Colonic mucosa (tissue), 4 donors: ENCODE data around the gene CGRRF1. TPM values are rescaled to one million over a fixed set of nuclear protein-coding genes. Genes with fewer than 3 reads are reported as not detected.

Source experiments
- DNase-seq: peaks from one replicate; pipeline ENCODE4 v3.0.0-alpha.2; 2020
- H3K27ac ChIP-seq: fragments of 200-600 bp; one replicate; pipeline ENCODE4 v1.8.0; 2021
- H3K27me3 ChIP-seq: fragments of 200-600 bp; one replicate; pipeline ENCODE4 v1.8.0; 2021
- H3K36me3 ChIP-seq: fragments of 200-600 bp; one replicate; pipeline ENCODE4 v1.8.0; 2021
- H3K4me1 ChIP-seq: fragments of 200-600 bp; one replicate; pipeline ENCODE4 v1.8.0; 2021; ENCODE audit warnings: mild to moderate bottlenecking
- H3K4me3 ChIP-seq: fragments of 200-600 bp; one replicate; pipeline ENCODE4 v1.8.0; 2021
- H3K9ac ChIP-seq, 2 donors: one replicate each; pipeline ENCODE4 v1.7.0; 2013; ENCODE audit warnings: control low read depth in 2 of 2, low read depth in 2 of 2, low read length in 2 of 2
- H3K9me3 ChIP-seq: fragments of 200-600 bp; one replicate; pipeline ENCODE4 v1.8.0; 2021
- intact Hi-C: fragments of 100-400 bp; cut with DNase I; formaldehyde crosslinking; loops from one replicate; pipeline ENCODE4 v1.14.1; 2022
- total RNA-seq, 2 donors: library from RNA; stranded (reverse); fragmentation: NEBNext Ultra II Directional in 1 of 2; extraction: Animal tissue kit (Norgen Biotek cat#: 25700) in 1 of 2; gene quantifications; one replicate each; pipeline ENCODE4 v1.2.1, GENCODE V29; 2021
- TF ChIP-seq, protein P1 (sequence below): fragments of 200-600 bp; IDR thresholded peaks from one replicate; pipeline ENCODE4 v1.8.0; 2022; ENCODE audit warnings: antibody characterized with exemption, mild to moderate bottlenecking
- donor health status: healthy.
- donor health status: DM: no; HTN: no; CAD: no.
- donor health status: DM: no; HTN: no; CAD: no.

The CGRRF1 gene
- total RNA-seq, 2 donors from 2014 or later: 13.2 to 21.3 TPM

DNA sequence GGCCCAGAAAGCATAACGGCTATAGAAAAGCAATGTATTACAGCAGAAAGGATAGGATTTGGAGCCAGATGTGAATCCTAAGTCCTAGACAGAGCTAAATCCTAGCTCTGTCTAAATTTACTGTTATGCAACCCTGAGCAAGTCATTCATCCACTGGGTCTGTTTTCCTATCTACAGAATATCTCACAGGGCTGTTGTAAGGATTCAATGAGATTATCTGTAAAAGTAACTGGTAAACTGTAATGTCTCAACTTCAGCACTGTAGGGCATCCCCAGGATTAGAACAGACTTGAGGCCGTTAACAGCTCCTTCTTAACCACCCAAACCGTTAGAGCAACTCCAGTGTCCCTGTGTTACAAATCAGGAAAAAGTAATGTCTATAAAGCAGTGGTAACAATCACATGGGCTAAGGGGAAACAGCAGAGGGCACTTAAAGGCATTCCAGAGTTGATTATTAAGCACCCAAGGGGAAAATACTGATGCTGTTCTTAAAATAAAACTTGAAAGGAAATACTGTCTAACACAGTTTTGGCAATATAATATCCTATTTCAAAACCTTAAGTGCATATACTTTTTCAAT, 31.0 kb upstream of the CGRRF1 start:
- H3K9me3 ChIP-seq: no peaks in the 10 kb centered on the region
- no peak overlapping the region for H3K9ac ChIP-seq
- no peaks in the 10 kb centered on the region for H3K36me3 ChIP-seq
- peaks cover 4% of the 10 kb centered on the region for H3K4me1 ChIP-seq
- H3K27me3 ChIP-seq: no peaks in the 10 kb centered on the region
- no peak for DNase-seq
- TF ChIP-seq, protein P1, sequence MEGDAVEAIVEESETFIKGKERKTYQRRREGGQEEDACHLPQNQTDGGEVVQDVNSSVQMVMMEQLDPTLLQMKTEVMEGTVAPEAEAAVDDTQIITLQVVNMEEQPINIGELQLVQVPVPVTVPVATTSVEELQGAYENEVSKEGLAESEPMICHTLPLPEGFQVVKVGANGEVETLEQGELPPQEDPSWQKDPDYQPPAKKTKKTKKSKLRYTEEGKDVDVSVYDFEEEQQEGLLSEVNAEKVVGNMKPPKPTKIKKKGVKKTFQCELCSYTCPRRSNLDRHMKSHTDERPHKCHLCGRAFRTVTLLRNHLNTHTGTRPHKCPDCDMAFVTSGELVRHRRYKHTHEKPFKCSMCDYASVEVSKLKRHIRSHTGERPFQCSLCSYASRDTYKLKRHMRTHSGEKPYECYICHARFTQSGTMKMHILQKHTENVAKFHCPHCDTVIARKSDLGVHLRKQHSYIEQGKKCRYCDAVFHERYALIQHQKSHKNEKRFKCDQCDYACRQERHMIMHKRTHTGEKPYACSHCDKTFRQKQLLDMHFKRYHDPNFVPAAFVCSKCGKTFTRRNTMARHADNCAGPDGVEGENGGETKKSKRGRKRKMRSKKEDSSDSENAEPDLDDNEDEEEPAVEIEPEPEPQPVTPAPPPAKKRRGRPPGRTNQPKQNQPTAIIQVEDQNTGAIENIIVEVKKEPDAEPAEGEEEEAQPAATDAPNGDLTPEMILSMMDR: no peak
- intact Hi-C loops: no loop called here
- no peak overlapping the region for H3K27ac ChIP-seq
- no peak overlapping the region for H3K4me3 ChIP-seq

DNA sequence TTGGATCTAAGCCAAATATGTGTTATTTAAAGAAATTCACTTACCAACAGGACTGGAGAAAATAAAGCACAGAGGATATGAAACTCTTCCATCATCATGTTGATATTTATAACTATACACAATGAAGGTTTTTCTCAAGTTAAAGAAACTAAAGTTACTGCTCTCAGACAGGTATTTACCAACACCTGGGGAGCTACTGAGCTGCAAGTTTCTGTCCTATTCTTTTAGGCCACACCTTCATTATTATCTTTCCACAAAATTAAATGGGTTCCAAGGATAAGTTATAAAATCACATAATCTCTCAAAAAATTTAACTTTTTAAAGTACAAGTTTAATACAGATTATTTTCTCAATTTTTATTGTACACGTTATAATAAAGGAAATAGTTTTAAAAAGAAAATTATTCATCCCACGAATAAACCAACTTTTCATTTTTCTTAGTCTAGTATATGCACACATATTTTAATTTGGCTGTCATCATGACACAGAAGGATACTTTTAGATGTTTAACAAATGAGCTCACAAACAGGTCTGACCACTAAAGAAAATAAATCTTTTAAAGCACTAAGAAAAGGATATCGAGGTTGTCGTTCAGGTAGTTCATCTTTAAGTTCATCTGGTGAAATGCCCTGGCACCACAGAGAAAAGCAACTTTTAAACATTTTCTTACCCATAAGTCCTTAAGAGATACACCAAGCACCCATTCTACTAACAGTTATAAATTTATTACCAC, 28.7 kb upstream of the CGRRF1 start:
- Histone ChIP-seq H3K9me3 (no peaks in the 10 kb centered on the region), H3K27ac (no peak overlapping the region), H3K4me3 (no peak overlapping the region), H3K9ac (no peak overlapping the region), H3K36me3 (no peaks in the 10 kb centered on the region), H3K27me3 (no peaks in the 10 kb centered on the region), H3K4me1 (peaks cover 13% of the 10 kb centered on the region)
- DNase-seq: no peak
- intact Hi-C loops: no loop called here
- TF ChIP-seq, protein P1: no peak

DNA sequence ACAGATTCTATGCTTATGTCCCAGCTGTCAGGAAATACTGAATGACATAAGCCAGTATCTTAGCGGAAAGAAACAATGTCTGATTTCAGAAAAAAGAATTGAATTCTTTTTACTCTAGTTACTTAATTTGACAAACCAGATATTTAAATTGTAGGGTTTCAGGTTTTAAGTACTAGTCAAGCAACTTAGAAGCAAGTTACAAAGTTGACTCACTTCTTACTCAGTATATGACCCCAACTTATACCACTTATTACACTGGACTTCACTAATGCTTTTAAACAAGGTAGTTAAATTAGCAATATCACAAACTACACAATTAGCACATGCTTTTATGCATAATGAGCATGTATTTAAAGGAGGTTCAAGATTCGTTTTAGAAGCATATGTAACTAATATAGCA, 28.0 kb upstream of the CGRRF1 start:
- Histone ChIP-seq H3K4me3 (no peak overlapping the region), H3K27ac (no peak overlapping the region), H3K9me3 (no peaks in the 10 kb centered on the region), H3K9ac (no peak overlapping the region), H3K27me3 (no peaks in the 10 kb centered on the region), H3K36me3 (no peaks in the 10 kb centered on the region), H3K4me1 (peaks cover 13% of the 10 kb centered on the region)
- intact Hi-C loops: no loop called here
- TF ChIP-seq, protein P1: no peak
- DNase-seq: no peak

DNA sequence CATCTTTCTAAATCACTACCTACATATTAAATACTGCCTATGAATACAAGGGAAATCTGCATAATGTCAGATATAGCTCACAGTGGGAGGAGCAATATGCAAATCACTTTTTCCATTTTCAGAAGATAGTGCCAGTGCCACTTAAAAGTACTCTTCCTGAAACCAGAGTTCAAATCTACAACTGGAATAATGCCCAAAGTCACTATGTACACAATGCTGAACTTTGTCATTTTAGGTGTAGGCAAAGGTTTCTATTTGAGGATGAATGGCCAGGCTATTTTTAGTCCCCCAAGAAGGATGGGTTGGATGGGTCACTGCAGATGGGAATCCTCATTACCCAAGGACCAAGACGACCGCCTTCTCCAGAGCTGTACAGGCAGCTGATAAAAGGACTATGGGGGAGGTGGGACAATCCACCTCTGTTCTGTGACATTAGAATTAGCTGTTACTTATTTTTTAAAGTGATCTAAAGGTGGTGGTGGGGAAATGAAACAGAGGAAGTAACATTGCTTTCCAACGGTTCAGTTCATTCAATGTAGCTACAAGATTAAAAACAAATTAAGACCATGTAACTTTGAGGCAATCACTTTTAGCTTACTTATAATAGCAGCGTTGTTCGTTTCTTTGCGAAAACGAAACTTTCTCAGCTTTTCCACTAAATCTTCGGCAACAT, 26.5 kb upstream of the CGRRF1 start:
- Histone ChIP-seq H3K9me3 (no peaks in the 10 kb centered on the region), H3K4me3 (no peak overlapping the region), H3K27ac (peak overlapping the region; percentile 6), H3K36me3 (no peaks in the 10 kb centered on the region), H3K9ac (no peak overlapping the region), H3K4me1 (peaks cover 13% of the 10 kb centered on the region), H3K27me3 (no peaks in the 10 kb centered on the region)
- intact Hi-C loops: no loop called here
- TF ChIP-seq, protein P1: no peak
- no peak for DNase-seq

DNA sequence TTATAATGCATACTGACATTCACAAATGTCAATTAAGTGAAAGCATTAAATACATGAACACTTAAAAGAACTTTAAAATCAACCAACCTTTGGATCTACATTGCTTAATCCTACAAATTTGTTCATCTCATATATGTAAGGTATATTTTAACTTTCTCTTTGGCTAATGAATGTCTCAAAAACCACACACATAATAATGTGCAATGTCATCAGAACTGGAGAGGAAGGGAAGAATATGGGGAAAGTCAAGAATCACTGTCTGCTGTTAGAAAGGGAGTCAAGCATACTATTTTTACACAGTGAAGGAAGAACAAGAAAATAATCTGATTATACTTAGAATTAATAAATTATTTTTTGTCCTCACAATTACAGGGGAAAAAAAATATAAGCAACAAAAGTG, 25.9 kb upstream of the CGRRF1 start:
- intact Hi-C loops: no loop called here
- Histone ChIP-seq H3K27ac (peak overlapping the region; percentile 6), H3K27me3 (no peaks in the 10 kb centered on the region), H3K9me3 (no peaks in the 10 kb centered on the region), H3K9ac (no peak overlapping the region), H3K4me3 (no peak overlapping the region), H3K36me3 (no peaks in the 10 kb centered on the region), H3K4me1 (peaks cover 13% of the 10 kb centered on the region)
- DNase-seq: no peak
- TF ChIP-seq, protein P1: no peak
